SK-N-SH (cell line): Measurements from ENCODE around the gene ADD3. TPM values are rescaled to one million over a fixed set of nuclear protein-coding genes. Genes with fewer than 3 reads are reported as not detected.

ENCODE experiments used
- CTCF ChIA-PET: fragments of 300-600, 350-600 bp; formaldehyde crosslinking; extraction: SDS; loops from one replicate; lab custom pipeline; 2021; lab: Yijun Ruan, JAX
- POLR2A ChIA-PET: fragments of 350-600 bp; sonication (Branson Sonifier 250); formaldehyde crosslinking; extraction: SDS; loops from one replicate; lab custom pipeline; 2020; ENCODE audit warnings: antibody characterized with exemption, inconsistent platforms; lab: Yijun Ruan, JAX
- DNase-seq: peaks from one replicate; pipeline ENCODE4 v3.0.0; 2012
- H2AFZ ChIP-seq: fragments of 200-600 bp; sonication (generic); 2 replicates; pipeline ENCODE4 v1.8.1; 2016; ENCODE audit warnings: antibody characterized with exemption, mild to moderate bottlenecking, low read depth
- H3F3A ChIP-seq: fragments of 200-600 bp; sonication (generic); replicated peaks from 2 replicates; pipeline ENCODE3; 2016; ENCODE audit warnings: antibody characterized with exemption, mild to moderate bottlenecking; ENCODE audit not compliant: insufficient read depth
- H3K27ac ChIP-seq, 2 experiments: fragments of 200-500 bp in 1 of 2; fragments of 200-600 bp in 1 of 2; sonication (Bioruptor generic) in 1 of 2; sonication (generic), shearing (Covaris generic) in 1 of 2; 2 replicates each; pipeline versions ENCODE4 v1.5.1 to v1.6.1; 2014 to 2016; ENCODE audit warnings: low read depth in 2 of 2, inconsistent platforms in 1 of 2, low read length in 1 of 2, mild to moderate bottlenecking in 1 of 2, mixed read lengths in 1 of 2
- H3K27me3 ChIP-seq: fragments of 200-600 bp; sonication (generic), shearing (Covaris generic); 2 replicates; pipeline ENCODE4 v1.6.1; 2016; ENCODE audit warnings: mixed run types; ENCODE audit not compliant: insufficient read depth
- H3K36me3 ChIP-seq, 2 experiments: fragments of 200-500 bp in 1 of 2; fragments of 200-600 bp in 1 of 2; sonication (Bioruptor generic) in 1 of 2; sonication (generic) in 1 of 2; replicated peaks in 1 of 2; 2 replicates each; pipeline versions ENCODE3 to v1.5.1; 2014 to 2016; ENCODE audit warnings: low read length in 1 of 2, mild to moderate bottlenecking in 1 of 2; ENCODE audit not compliant: insufficient read depth in 2 of 2, control insufficient read depth in 1 of 2
- H3K4me1 ChIP-seq, 2 experiments: fragments of 200-500 bp in 1 of 2; fragments of 200-600 bp in 1 of 2; sonication (Bioruptor generic) in 1 of 2; sonication (generic), shearing (Covaris generic) in 1 of 2; 2 replicates each; pipeline versions ENCODE4 v1.5.1 to v1.6.1; 2014 to 2016; ENCODE audit warnings: low read depth in 1 of 2, low read length in 1 of 2, mixed run types in 1 of 2; ENCODE audit not compliant: insufficient read depth in 2 of 2, control insufficient read depth in 1 of 2
- H3K4me2 ChIP-seq: fragments of 200-600 bp; sonication (generic), shearing (Covaris generic); 2 replicates; pipeline ENCODE4 v1.6.1; 2017; ENCODE audit warnings: mixed run types
- H3K4me3 ChIP-seq, 2 experiments: fragments of 200-500 bp in 1 of 2; fragments of 200-600 bp in 1 of 2; sonication (Bioruptor generic) in 1 of 2; sonication (generic), shearing (Covaris generic) in 1 of 2; 2 replicates each; pipeline versions ENCODE4 v1.5.1 to v1.8.1; 2014 to 2016; ENCODE audit warnings: low read depth in 2 of 2, inconsistent platforms in 1 of 2, low read length in 1 of 2, mild to moderate bottlenecking in 1 of 2, mixed read lengths in 1 of 2, moderate library complexity in 1 of 2
- H3K79me2 ChIP-seq: fragments of 200-600 bp; sonication (generic); 2 replicates; pipeline ENCODE4 v1.8.1; 2017; ENCODE audit warnings: mild to moderate bottlenecking; ENCODE audit not compliant: insufficient read depth
- H3K9ac ChIP-seq: fragments of 200-600 bp; sonication (generic); 2 replicates; pipeline ENCODE4 v1.6.1; 2017; ENCODE audit warnings: mixed run types
- H3K9me2 ChIP-seq: fragments of 200-600 bp; sonication (generic); 2 replicates; pipeline ENCODE4 v1.6.1; 2017; ENCODE audit warnings: mixed run types
- H3K9me3 ChIP-seq: fragments of 200-600 bp; sonication (generic); 2 replicates; pipeline ENCODE4 v1.6.1; 2017; ENCODE audit warnings: mixed run types, mild to moderate bottlenecking, moderate library complexity
- H4K20me1 ChIP-seq: fragments of 200-600 bp; sonication (generic); 2 replicates; pipeline ENCODE4 v1.6.1; 2017; ENCODE audit warnings: mild to moderate bottlenecking, mixed run types; ENCODE audit not compliant: insufficient read depth
- CHD2 ChIP-seq: fragments of 150-350 bp; IDR thresholded peaks from 2 replicates; pipeline ENCODE4 v1.6.1; 2018; ENCODE audit warnings: low read length; ENCODE audit not compliant: partially characterized antibody
- FOSL2 ChIP-seq: IDR thresholded peaks from 2 replicates; pipeline ENCODE4 v1.4.0; 2012; ENCODE audit warnings: low read depth, mild to moderate bottlenecking, moderate library complexity, borderline replicate concordance
- GABPA ChIP-seq: IDR thresholded peaks from 2 replicates; pipeline ENCODE4 v1.4.0; 2012; ENCODE audit warnings: low read depth, mild to moderate bottlenecking
- MEF2A ChIP-seq: IDR thresholded peaks from 2 replicates; pipeline ENCODE4 v1.4.0; 2012; ENCODE audit warnings: low read depth, borderline replicate concordance
- NRF1 ChIP-seq: IDR thresholded peaks from 2 replicates; pipeline ENCODE4 v1.6.1; 2012; ENCODE audit warnings: low read depth, mild to moderate bottlenecking, low read length
- RAD21 ChIP-seq: IDR thresholded peaks from 2 replicates; pipeline ENCODE4 v1.6.1; 2012; ENCODE audit warnings: mild to moderate bottlenecking, low read length
- RFX5 ChIP-seq: IDR thresholded peaks from 2 replicates; pipeline ENCODE4 v1.6.1; 2012; ENCODE audit warnings: mild to moderate bottlenecking, improper control_type of control experiment, low read length
- SMC3 ChIP-seq: IDR thresholded peaks from 2 replicates; pipeline ENCODE4 v1.6.1; 2012; ENCODE audit warnings: low read depth, low read length, improper control_type of control experiment
- WGBS: methylation state at CpG from one replicate; pipeline ENCODE4 v1.1.6; 2017; ENCODE audit warnings: low lambda C conversion rate; 5-methylcytosine and 5-hydroxymethylcytosine counted together
- polyA plus RNA-seq, 3 experiments: library from polyadenylated mRNA; depleted of rRNA; stranded (reverse); fragments of >200 nt; gene quantifications; 2 replicates each; pipeline ENCODE4 v1.2.3, GENCODE V29; 2012
- TF ChIP-seq, protein P1 (sequence below): IDR thresholded peaks from 2 replicates; pipeline ENCODE4 v1.4.0; 2012; ENCODE audit warnings: low read depth, borderline replicate concordance
- TF ChIP-seq, protein P2 (sequence below): fragments of 200-600 bp; sonication (generic); IDR thresholded peaks from 2 replicates; pipeline ENCODE4 v1.6.1; 2017; ENCODE audit warnings: antibody characterized with exemption, mild to moderate bottlenecking, moderate library complexity
- TF ChIP-seq, protein P3 (sequence below): IDR thresholded peaks from 2 replicates; pipeline ENCODE4; 2012

ADD3 gene
- polyA plus RNA-seq, 1 of the 3 experiments (the other 2 are of a cell fraction) = 27.6 TPM

DNA sequence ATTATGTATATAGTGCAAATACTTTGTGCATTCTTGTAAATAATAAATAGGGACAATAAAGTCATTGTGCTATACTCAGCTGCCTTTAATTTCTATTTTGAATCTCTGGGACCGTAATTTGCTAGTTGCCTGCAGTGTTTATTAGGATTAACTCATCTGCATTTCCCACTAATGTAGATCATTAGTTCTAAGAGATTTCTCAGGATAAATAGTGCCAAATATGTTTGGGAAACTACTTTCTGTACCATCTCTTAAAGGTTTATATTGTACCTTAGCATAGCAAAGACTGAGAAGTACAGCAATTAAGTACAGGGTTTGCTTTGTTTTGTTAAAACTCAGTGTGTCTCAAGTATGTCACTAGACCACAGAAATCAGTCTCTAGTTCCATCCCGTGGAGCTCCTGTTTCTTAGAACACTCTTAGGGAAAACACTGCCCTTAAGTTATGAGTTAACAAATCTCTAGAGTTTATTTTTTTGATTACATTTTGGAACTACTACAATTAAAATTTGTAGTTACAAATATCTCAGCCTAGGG, 26.0 kb downstream of the ADD3 start:
- TF ChIP-seq NRF1 = no peak
- TF ChIP-seq, protein P1, sequence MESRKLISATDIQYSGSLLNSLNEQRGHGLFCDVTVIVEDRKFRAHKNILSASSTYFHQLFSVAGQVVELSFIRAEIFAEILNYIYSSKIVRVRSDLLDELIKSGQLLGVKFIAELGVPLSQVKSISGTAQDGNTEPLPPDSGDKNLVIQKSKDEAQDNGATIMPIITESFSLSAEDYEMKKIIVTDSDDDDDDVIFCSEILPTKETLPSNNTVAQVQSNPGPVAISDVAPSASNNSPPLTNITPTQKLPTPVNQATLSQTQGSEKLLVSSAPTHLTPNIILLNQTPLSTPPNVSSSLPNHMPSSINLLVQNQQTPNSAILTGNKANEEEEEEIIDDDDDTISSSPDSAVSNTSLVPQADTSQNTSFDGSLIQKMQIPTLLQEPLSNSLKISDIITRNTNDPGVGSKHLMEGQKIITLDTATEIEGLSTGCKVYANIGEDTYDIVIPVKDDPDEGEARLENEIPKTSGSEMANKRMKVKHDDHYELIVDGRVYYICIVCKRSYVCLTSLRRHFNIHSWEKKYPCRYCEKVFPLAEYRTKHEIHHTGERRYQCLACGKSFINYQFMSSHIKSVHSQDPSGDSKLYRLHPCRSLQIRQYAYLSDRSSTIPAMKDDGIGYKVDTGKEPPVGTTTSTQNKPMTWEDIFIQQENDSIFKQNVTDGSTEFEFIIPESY = no peak
- TF ChIP-seq RAD21 = no peak
- no peak for TF ChIP-seq SMC3
- TF ChIP-seq, protein P2, sequence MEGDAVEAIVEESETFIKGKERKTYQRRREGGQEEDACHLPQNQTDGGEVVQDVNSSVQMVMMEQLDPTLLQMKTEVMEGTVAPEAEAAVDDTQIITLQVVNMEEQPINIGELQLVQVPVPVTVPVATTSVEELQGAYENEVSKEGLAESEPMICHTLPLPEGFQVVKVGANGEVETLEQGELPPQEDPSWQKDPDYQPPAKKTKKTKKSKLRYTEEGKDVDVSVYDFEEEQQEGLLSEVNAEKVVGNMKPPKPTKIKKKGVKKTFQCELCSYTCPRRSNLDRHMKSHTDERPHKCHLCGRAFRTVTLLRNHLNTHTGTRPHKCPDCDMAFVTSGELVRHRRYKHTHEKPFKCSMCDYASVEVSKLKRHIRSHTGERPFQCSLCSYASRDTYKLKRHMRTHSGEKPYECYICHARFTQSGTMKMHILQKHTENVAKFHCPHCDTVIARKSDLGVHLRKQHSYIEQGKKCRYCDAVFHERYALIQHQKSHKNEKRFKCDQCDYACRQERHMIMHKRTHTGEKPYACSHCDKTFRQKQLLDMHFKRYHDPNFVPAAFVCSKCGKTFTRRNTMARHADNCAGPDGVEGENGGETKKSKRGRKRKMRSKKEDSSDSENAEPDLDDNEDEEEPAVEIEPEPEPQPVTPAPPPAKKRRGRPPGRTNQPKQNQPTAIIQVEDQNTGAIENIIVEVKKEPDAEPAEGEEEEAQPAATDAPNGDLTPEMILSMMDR = no peak
- no peak for TF ChIP-seq MEF2A
- no peak for TF ChIP-seq GABPA
- TF ChIP-seq, protein P3, sequence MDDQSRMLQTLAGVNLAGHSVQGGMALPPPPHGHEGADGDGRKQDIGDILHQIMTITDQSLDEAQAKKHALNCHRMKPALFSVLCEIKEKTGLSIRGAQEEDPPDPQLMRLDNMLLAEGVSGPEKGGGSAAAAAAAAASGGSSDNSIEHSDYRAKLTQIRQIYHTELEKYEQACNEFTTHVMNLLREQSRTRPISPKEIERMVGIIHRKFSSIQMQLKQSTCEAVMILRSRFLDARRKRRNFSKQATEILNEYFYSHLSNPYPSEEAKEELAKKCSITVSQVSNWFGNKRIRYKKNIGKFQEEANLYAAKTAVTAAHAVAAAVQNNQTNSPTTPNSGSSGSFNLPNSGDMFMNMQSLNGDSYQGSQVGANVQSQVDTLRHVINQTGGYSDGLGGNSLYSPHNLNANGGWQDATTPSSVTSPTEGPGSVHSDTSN = no peak
- TF ChIP-seq CHD2 = no peak
- POLR2A ChIA-PET = no interaction called here
- Histone ChIP-seq H3K36me3 (no peaks in the 10 kb centered on the region), H3K9me2 (no peaks in the 10 kb centered on the region), H4K20me1 (peaks cover 4% of the 10 kb centered on the region; the same call in 1 of the 2 replicates), H3K79me2 (peaks cover 80% of the 10 kb centered on the region), H3K9ac (no peak overlapping the region), H3F3A (peaks cover 12% of the 10 kb centered on the region), H3K4me3 (no peak overlapping the region), H3K27ac (peak overlapping the region; percentile 2 to 67), H3K4me2 (peak overlapping the region; percentile 3; the same call in 1 of the 2 replicates), H3K4me1 (peaks cover 18 to 38% of the 10 kb centered on the region in 2 experiments; a peak in 3 of 4 replicates), H2AFZ (no peak overlapping the region), H3K27me3 (no peaks in the 10 kb centered on the region), H3K9me3 (no peaks in the 10 kb centered on the region)
- DNase-seq = no peak
- 40% methylated on average over 2 of the region's 2 CpGs for WGBS
- CTCF ChIA-PET = interaction anchor here (0.6 kb wide), 1 partner anchor 26 kb away, joined by 3 read pairs; the partner anchor contains the start of gene ADD3

DNA sequence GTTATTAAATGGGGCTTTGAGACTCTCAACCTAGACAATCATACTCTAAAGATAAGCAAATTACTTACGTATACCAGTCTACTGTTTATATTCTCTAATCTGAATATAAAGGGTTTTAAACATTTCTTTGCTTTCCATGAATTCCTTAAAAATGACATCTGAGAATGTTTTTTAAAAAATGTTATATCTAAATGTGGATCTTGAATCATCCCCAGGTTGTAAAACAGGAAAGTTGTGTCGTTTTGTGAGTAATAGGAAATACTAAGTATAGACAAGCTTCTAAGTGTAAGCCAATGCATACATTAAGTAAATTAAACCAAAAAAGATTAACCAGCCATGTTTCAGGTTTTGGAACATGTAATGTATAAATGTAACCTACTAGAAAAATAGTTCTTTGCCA, 26.8 kb downstream of the ADD3 start:
- Histone ChIP-seq H3K27ac (peak overlapping the region in 1 of 2 experiments; percentile 53; a peak in 2 of 4 replicates), H2AFZ (no peak overlapping the region)
- TF ChIP-seq FOSL2 (0 out of 2 replicates have a peak, but pooled peaks have one; percentile 4), MEF2A (peak; percentile 81), RFX5 (no peak)
- TF ChIP-seq, all 33 proteins: peak for 2
- Histone ChIP-seq H4K20me1 (peaks cover 4% of the 10 kb centered on the region; the same call in 1 of the 2 replicates), H3K4me2 (peak overlapping the region; percentile 21; the same call in 1 of the 2 replicates), H3K79me2 (peaks cover 81% of the 10 kb centered on the region), H3F3A (peaks cover 12% of the 10 kb centered on the region), H3K9me2 (no peaks in the 10 kb centered on the region), H3K9me3 (no peaks in the 10 kb centered on the region), H3K27me3 (no peaks in the 10 kb centered on the region), H3K4me3 (no peak overlapping the region), H3K9ac (no peak overlapping the region), H3K4me1 (peaks cover 24 to 33% of the 10 kb centered on the region in 2 experiments; a peak in 3 of 4 replicates), H3K36me3 (no peaks in the 10 kb centered on the region)
- DNase-seq = no peak
- ChIA-PET POLR2A (no interaction called here), CTCF (interaction anchor here (0.8 to 1.6 kb wide), 6 partner anchors 11 to 150 kb away, joined by 3 to 7 read pairs (median 3); no protein-coding TSS in a partner anchor)
- WGBS = 49% methylated on average over 2 of the region's 2 CpGs
